B cell (primary cell): ENCODE measurements around the gene SFMBT2.

Experiments used
- EZH2 ChIP-seq: IDR thresholded peaks from 2 replicates; pipeline ENCODE4 v1.6.1; 2012; ENCODE audit warnings: borderline replicate concordance, low read depth, mild to moderate bottlenecking, moderate library complexity, low read length; ENCODE audit not compliant: insufficient read depth, poor library complexity, severe bottlenecking
- TF ChIP-seq, protein P1 (sequence below): fragments of 200-600 bp; IDR thresholded peaks from one replicate; pipeline ENCODE4 v1.8.0; 2022; ENCODE audit warnings: antibody characterized with exemption, mild to moderate bottlenecking

DNA sequence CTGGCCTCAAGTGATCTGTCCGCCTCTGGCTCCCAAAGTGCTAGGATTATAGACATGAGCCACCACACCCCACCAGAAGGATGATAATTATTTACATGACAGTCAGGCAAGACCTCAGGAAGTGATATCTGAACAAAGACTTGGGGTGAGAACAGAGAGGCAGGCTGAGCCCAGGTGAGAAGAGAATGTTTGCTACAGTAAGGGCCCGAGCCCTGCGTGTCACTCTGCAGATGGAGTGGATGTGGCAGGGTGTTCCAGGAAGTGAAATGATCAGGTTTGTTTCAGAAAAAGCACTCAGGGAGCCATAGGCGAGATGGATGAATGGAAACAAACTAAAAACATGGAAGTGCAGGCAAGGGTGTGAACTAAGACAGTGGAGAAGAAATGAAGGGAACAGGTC lies 22.2 kb downstream of the SFMBT2 start:
- TF ChIP-seq EZH2: no peak
- TF ChIP-seq, protein P1, sequence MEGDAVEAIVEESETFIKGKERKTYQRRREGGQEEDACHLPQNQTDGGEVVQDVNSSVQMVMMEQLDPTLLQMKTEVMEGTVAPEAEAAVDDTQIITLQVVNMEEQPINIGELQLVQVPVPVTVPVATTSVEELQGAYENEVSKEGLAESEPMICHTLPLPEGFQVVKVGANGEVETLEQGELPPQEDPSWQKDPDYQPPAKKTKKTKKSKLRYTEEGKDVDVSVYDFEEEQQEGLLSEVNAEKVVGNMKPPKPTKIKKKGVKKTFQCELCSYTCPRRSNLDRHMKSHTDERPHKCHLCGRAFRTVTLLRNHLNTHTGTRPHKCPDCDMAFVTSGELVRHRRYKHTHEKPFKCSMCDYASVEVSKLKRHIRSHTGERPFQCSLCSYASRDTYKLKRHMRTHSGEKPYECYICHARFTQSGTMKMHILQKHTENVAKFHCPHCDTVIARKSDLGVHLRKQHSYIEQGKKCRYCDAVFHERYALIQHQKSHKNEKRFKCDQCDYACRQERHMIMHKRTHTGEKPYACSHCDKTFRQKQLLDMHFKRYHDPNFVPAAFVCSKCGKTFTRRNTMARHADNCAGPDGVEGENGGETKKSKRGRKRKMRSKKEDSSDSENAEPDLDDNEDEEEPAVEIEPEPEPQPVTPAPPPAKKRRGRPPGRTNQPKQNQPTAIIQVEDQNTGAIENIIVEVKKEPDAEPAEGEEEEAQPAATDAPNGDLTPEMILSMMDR: no peak
